Erythroblast (primary cell): ENCODE measurements around the gene JMJD4.

ENCODE experiments used
- GATA1 ChIP-seq: IDR thresholded peaks from 2 replicates; pipeline ENCODE4 v1.6.1; 2011; ENCODE audit warnings: low read depth, mild to moderate bottlenecking, control low read depth, low read length, moderate library complexity
- POLR2A ChIP-seq: IDR thresholded peaks from 2 replicates; pipeline ENCODE4 v1.6.1; 2011; ENCODE audit warnings: mild to moderate bottlenecking, low read length

DNA sequence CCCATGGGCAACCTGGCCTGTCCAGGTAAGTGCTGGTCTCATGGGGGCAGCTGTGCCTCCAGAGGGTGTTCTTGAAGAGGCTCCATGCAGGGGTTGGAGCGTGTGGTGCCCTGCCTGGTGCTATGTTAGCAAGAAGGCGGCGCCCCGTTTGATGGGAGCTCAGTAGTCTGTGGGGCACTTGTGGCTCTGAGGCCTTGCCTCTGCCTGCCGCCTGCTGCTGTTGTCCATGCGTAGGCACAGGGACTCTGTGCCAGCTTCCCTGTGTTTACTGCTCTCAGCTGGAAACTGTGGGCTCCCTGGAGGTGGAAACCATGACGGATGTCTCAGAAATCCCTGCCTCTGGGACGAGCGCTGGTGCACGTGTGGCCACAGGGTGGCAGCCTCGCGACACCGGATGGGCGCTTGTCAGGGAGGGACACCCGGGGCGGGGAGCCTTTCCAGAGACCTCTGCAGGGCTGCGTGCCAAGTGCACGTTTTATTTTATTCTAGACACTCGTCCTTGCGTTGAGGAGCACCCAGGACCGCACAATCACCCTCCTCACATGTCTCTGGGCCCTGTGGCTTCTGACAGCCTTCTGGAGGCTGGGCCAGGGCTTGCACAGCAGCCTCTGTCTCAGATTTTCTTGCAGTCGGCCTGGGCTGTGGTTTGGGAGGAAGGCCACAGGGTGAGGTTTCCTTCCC lies 27.3 kb upstream of the JMJD4 start:
- TF ChIP-seq POLR2A (no peak), GATA1 (no peak)
